Measurements from ENCODE around the gene WNT7B.

The WNT7B gene

GRCh38 chr22:45969801-45970470, 7.0 kb downstream of the WNT7B start:
- DNase-seq = no peak

GRCh38 chr22:45969414-45969799, 7.6 kb downstream of the WNT7B start:
- DNase-seq = peak; percentile 77

- DNase-seq = peak; percentile 98
Observed at GRCh38 chr22:45968751-45969413, 8.1 kb downstream of the WNT7B start.

- DNase-seq = no peak
Observed at GRCh38 chr22:45968003-45968650, 8.8 kb downstream of the WNT7B start.

- DNase-seq = no peak
Observed at GRCh38 chr22:45966895-45967365, 10.0 kb downstream of the WNT7B start.

GRCh38 chr22:45966320-45966894, 10.6 kb downstream of the WNT7B start:
- DNase-seq = no peak

- no peak for DNase-seq
Observed at GRCh38 chr22:45965563-45965962, 11.4 kb downstream of the WNT7B start.

- no peak for DNase-seq
Observed at GRCh38 chr22:45964926-45965527, 11.9 kb downstream of the WNT7B start.

GRCh38 chr22:45964372-45964771, 12.6 kb downstream of the WNT7B start:
- DNase-seq = no peak

GRCh38 chr22:45963821-45964220, 13.1 kb downstream of the WNT7B start:
- DNase-seq = no peak

GRCh38 chr22:45962756-45963324, 14.1 kb downstream of the WNT7B start:
- DNase-seq = no peak

- no peak for DNase-seq
Observed at GRCh38 chr22:45962434-45962718, 14.6 kb downstream of the WNT7B start.

GRCh38 chr22:45961679-45962433, 15.1 kb downstream of the WNT7B start:
- DNase-seq = no peak

GRCh38 chr22:45960477-45961386, 16.2 kb downstream of the WNT7B start:
- no peak for DNase-seq

- DNase-seq = no peak
Observed at GRCh38 chr22:45959719-45960476, 17.1 kb downstream of the WNT7B start.

- no peak for DNase-seq
Observed at GRCh38 chr22:45958971-45959370, 18.0 kb downstream of the WNT7B start.

- DNase-seq = no peak
Observed at GRCh38 chr22:45957826-45958225, 19.1 kb downstream of the WNT7B start.

- DNase-seq = no peak
Observed at GRCh38 chr22:45953178-45953577, 23.8 kb downstream of the WNT7B start.

- no peak for DNase-seq
Observed at GRCh38 chr22:45952553-45952952, 24.4 kb downstream of the WNT7B start.

- no peak for DNase-seq
Observed at GRCh38 chr22:45952151-45952550, 24.8 kb downstream of the WNT7B start.

GRCh38 chr22:45949891-45950290, 27.1 kb downstream of the WNT7B start:
- DNase-seq = no peak
